HEK293 (cell line): ENCODE measurements around the gene IL31RA.

ENCODE experiments used
- CTCF ChIA-PET: fragments of 350-600 bp; formaldehyde crosslinking; extraction: SDS; loops from one replicate; lab custom pipeline; 2021; ENCODE audit warnings: antibody characterized with exemption; lab: Yijun Ruan, JAX
- POLR2A ChIA-PET: fragments of 300-600 bp; formaldehyde crosslinking; extraction: SDS; loops from one replicate; lab custom pipeline; 2020; ENCODE audit warnings: antibody characterized with exemption, inconsistent platforms; lab: Yijun Ruan, JAX
- H3K27ac ChIP-seq: fragments of 200-500 bp; sonication (Bioruptor generic); 2 replicates; pipeline ENCODE4 v1.5.1; 2014; ENCODE audit warnings: low read depth, low read length, control low read depth, inconsistent platforms; ENCODE audit errors: extremely low read depth
- H3K36me3 ChIP-seq, 2 experiments: fragments of 200-500 bp in 1 of 2; sonication (Bioruptor generic) in 1 of 2; 1 replicate in 1 of 2; 2 replicates in 1 of 2; pipeline ENCODE4 v1.5.1; 2014 to 2017; ENCODE audit warnings: inconsistent platforms in 2 of 2, low read length in 2 of 2; ENCODE audit not compliant: control insufficient read depth in 2 of 2, insufficient read depth in 1 of 2
- H3K4me1 ChIP-seq: fragments of 200-500 bp; sonication (Bioruptor generic); 2 replicates; pipeline ENCODE4 v1.5.1; 2014; ENCODE audit warnings: mild to moderate bottlenecking, low read length, inconsistent platforms; ENCODE audit not compliant: control insufficient read depth, insufficient read depth
- H3K4me3 ChIP-seq: 2 replicates; pipeline ENCODE4 v1.5.1; 2011; ENCODE audit warnings: low read depth, mild to moderate bottlenecking, control low read depth, low read length, moderate library complexity
- H3K9me3 ChIP-seq: fragments of 200-500 bp; sonication (Bioruptor generic); 2 replicates; pipeline ENCODE4 v1.5.1; 2014; ENCODE audit warnings: low read depth, low read length, inconsistent platforms; ENCODE audit not compliant: control insufficient read depth, insufficient read depth
- HOXA7 ChIP-seq: sonication (generic); formaldehyde crosslinking; IDR thresholded peaks from 2 replicates; pipeline ENCODE4 v1.8.1; 2022; ENCODE audit warnings: missing genetic modification reagents, borderline replicate concordance
- PRDM1 ChIP-seq: fragments of 450-650 bp; formaldehyde crosslinking; IDR thresholded peaks from 2 replicates; pipeline ENCODE4; 2016; ENCODE audit warnings: missing biosample characterization, missing genetic modification characterization
- PRDM2 ChIP-seq: fragments of 450-650 bp; formaldehyde crosslinking; IDR thresholded peaks from 2 replicates; pipeline ENCODE4 v1.5.1; 2016; ENCODE audit warnings: missing biosample characterization, missing genetic modification characterization, borderline replicate concordance
- YY2 ChIP-seq: fragments of 450-650 bp; formaldehyde crosslinking; IDR thresholded peaks from 2 replicates; pipeline ENCODE4 v1.5.1; 2016; ENCODE audit warnings: missing biosample characterization, missing genetic modification characterization
- ZBTB1 ChIP-seq: fragments of 450-650 bp; formaldehyde crosslinking; IDR thresholded peaks from 2 replicates; pipeline ENCODE4 v1.5.1; 2016; ENCODE audit warnings: missing biosample characterization, missing genetic modification characterization
- ZBTB20 ChIP-seq: fragments of 450-650 bp; formaldehyde crosslinking; IDR thresholded peaks from 2 replicates; pipeline ENCODE4 v1.5.1; 2016; ENCODE audit warnings: missing biosample characterization, missing genetic modification characterization
- ZBTB21 ChIP-seq: fragments of 450-650 bp; formaldehyde crosslinking; IDR thresholded peaks from 2 replicates; pipeline ENCODE4 v1.5.1; 2017; ENCODE audit warnings: missing biosample characterization, missing genetic modification characterization
- ZBTB7A ChIP-seq: fragments of 450-650 bp; formaldehyde crosslinking; IDR thresholded peaks from 2 replicates; pipeline ENCODE4 v1.5.1; 2016; ENCODE audit warnings: low read depth, missing biosample characterization, missing genetic modification characterization
- ZNF140 ChIP-seq: fragments of 450-650 bp; formaldehyde crosslinking; IDR thresholded peaks from 2 replicates; pipeline ENCODE4 v1.5.1; 2016; ENCODE audit warnings: missing biosample characterization, missing genetic modification characterization
- ZNF221 ChIP-seq: fragments of 450-650 bp; formaldehyde crosslinking; IDR thresholded peaks from 2 replicates; pipeline ENCODE4 v1.5.1; 2017; ENCODE audit warnings: missing biosample characterization, missing genetic modification characterization, borderline replicate concordance
- ZNF302 ChIP-seq: fragments of 450-650 bp; formaldehyde crosslinking; IDR thresholded peaks from 2 replicates; pipeline ENCODE4 v1.5.1; 2016; ENCODE audit warnings: missing biosample characterization, missing genetic modification characterization, low read depth
- ZNF311 ChIP-seq: fragments of 450-650 bp; formaldehyde crosslinking; IDR thresholded peaks from 2 replicates; pipeline ENCODE4 v1.5.1; 2017; ENCODE audit warnings: missing biosample characterization, missing genetic modification characterization, borderline replicate concordance
- ZNF354C ChIP-seq: fragments of 450-650 bp; formaldehyde crosslinking; IDR thresholded peaks from 2 replicates; pipeline ENCODE4 v1.5.1; 2016; ENCODE audit warnings: missing biosample characterization, missing genetic modification characterization, low read depth, borderline replicate concordance
- ZNF404 ChIP-seq: fragments of 450-650 bp; formaldehyde crosslinking; IDR thresholded peaks from 2 replicates; pipeline ENCODE4 v1.5.1; 2017; ENCODE audit warnings: missing biosample characterization, missing genetic modification characterization
- ZNF48 ChIP-seq: fragments of 450-650 bp; formaldehyde crosslinking; IDR thresholded peaks from 2 replicates; pipeline ENCODE4 v1.5.1; 2016; ENCODE audit warnings: missing biosample characterization, missing genetic modification characterization
- ZNF510 ChIP-seq: fragments of 450-650 bp; formaldehyde crosslinking; IDR thresholded peaks from 2 replicates; pipeline ENCODE4 v1.5.1; 2018; ENCODE audit warnings: mild to moderate bottlenecking, missing genetic modification characterization, missing biosample characterization; ENCODE audit not compliant: insufficient replicate concordance
- ZNF596 ChIP-seq: fragments of 450-650 bp; IDR thresholded peaks from 2 replicates; pipeline ENCODE4 v1.5.0; 2018; ENCODE audit warnings: missing biosample characterization, mild to moderate bottlenecking, missing genetic modification characterization, moderate library complexity
- ZNF610 ChIP-seq: fragments of 450-650 bp; formaldehyde crosslinking; IDR thresholded peaks from 2 replicates; pipeline ENCODE4 v1.5.1; 2016; ENCODE audit warnings: missing biosample characterization, missing genetic modification characterization, borderline replicate concordance
- ZNF639 ChIP-seq: fragments of 450-650 bp; formaldehyde crosslinking; IDR thresholded peaks from 2 replicates; pipeline ENCODE4 v1.5.1; 2016; ENCODE audit warnings: missing biosample characterization, missing genetic modification characterization
- ZNF645 ChIP-seq: fragments of 450-650 bp; formaldehyde crosslinking; IDR thresholded peaks from 2 replicates; pipeline ENCODE4; 2016; ENCODE audit warnings: missing biosample characterization, missing genetic modification characterization
- ZNF707 ChIP-seq: fragments of 450-650 bp; formaldehyde crosslinking; IDR thresholded peaks from 2 replicates; pipeline ENCODE4 v1.5.1; 2016; ENCODE audit warnings: missing biosample characterization, missing genetic modification characterization
- ZNF768 ChIP-seq: fragments of 450-650 bp; formaldehyde crosslinking; IDR thresholded peaks from 2 replicates; pipeline ENCODE4 v1.5.1; 2018; ENCODE audit warnings: missing biosample characterization, mild to moderate bottlenecking, missing genetic modification characterization
- ZNF830 ChIP-seq: fragments of 450-650 bp; IDR thresholded peaks from 2 replicates; pipeline ENCODE4 v1.5.0; 2018; ENCODE audit warnings: missing biosample characterization, missing genetic modification characterization, low read depth, mild to moderate bottlenecking, moderate library complexity
- ZNF837 ChIP-seq: fragments of 450-650 bp; formaldehyde crosslinking; IDR thresholded peaks from 2 replicates; pipeline ENCODE4 v1.5.1; 2016; ENCODE audit warnings: missing biosample characterization, missing genetic modification characterization

The IL31RA gene

GRCh38 chr5:55959208-55959607, 108.1 kb downstream of the IL31RA start (continued):
- TF ChIP-seq PRDM1 (tag by site-specific recombination), result no peak
- TF ChIP-seq ZBTB20 (tag by site-specific recombination), result no peak
- no peak for TF ChIP-seq ZNF404 (tag by site-specific recombination)
- TF ChIP-seq ZNF510 (tag by site-specific recombination), result no peak
- TF ChIP-seq ZNF221, result no peak
- TF ChIP-seq ZNF311 (tag by site-specific recombination), result no peak

- no peaks in the 10 kb centered on the region for H3K4me1 ChIP-seq
Observed at GRCh38 chr5:55960779-55961178, 109.6 kb downstream of the IL31RA start.

More at GRCh38 chr5:55960779-55961178, 109.6 kb downstream of the IL31RA start:
- no peak overlapping the region for H3K27ac ChIP-seq
- peaks cover 7 to 19% of the 10 kb centered on the region in 2 experiments; a peak in 2 of 3 replicates for H3K36me3 ChIP-seq
- POLR2A ChIA-PET, result no interaction called here
- TF ChIP-seq PRDM2 (tag by site-specific recombination), result no peak
- no peak for TF ChIP-seq ZNF140 (tag by site-specific recombination)
- no peak for TF ChIP-seq ZNF645 (tag by site-specific recombination)
- TF ChIP-seq PRDM1 (tag by site-specific recombination), result no peak
- TF ChIP-seq ZNF837 (tag by site-specific recombination), result no peak
- TF ChIP-seq ZNF707, result no peak
- TF ChIP-seq ZNF610, result no peak
- TF ChIP-seq ZBTB1 (tag by site-specific recombination), result no peak
- TF ChIP-seq ZNF596 (tag by site-specific recombination), result no peak
- no peak for TF ChIP-seq ZNF639
- TF ChIP-seq ZBTB7A (tag by site-specific recombination), result no peak
- no peak for TF ChIP-seq ZNF48 (tag by site-specific recombination)
- no peak for TF ChIP-seq ZNF302
- TF ChIP-seq HOXA7, result no peak
- no peak for TF ChIP-seq ZNF354C (tag by site-specific recombination)
- TF ChIP-seq ZNF768, result no peak
- TF ChIP-seq ZBTB21 (tag by site-specific recombination), result no peak
- no peak for TF ChIP-seq ZNF830 (tag by site-specific recombination)
- TF ChIP-seq YY2 (tag by site-specific recombination), result no peak
- H3K9me3 ChIP-seq, result no peaks in the 10 kb centered on the region
- CTCF ChIA-PET, result no interaction called here
- H3K4me3 ChIP-seq, result no peak overlapping the region
